ENCODE measurements around the gene GRK5.
A peak's percentile ranks its signal among the peaks of the same experiment; 100 is the strongest.

GRK5 gene

GRCh38 chr10:119419931-119420330 is 212.6 kb downstream of the GRK5 start:
- H3K4me1 Mint-ChIP-seq, result peaks cover 23% of the 10 kb centered on the region
- peaks cover 4% of the 10 kb centered on the region for H3K27me3 Mint-ChIP-seq (ENCODE audit: low read depth)
- H3K36me3 Mint-ChIP-seq (ENCODE audit: low read depth), result no peaks in the 10 kb centered on the region
- TF ChIP-seq CTCF (IDR thresholded peaks at IDR 0.05; ENCODE audit: unreplicated experiment in 3 of 3), result no peak
- H3K27ac Mint-ChIP-seq, result no peak overlapping the region
- H3K4me3 Mint-ChIP-seq, result no peak overlapping the region
- H3K9me3 Mint-ChIP-seq, result no peaks in the 10 kb centered on the region

GRCh38 chr10:119420950-119421875 is 213.8 kb downstream of the GRK5 start:
- peaks cover 19% of the 10 kb centered on the region for H3K4me1 Mint-ChIP-seq
- no peak overlapping the region for H3K4me3 Mint-ChIP-seq
- no peak for TF ChIP-seq CTCF (IDR thresholded peaks at IDR 0.05; ENCODE audit: unreplicated experiment in 3 of 3)
- H3K9me3 Mint-ChIP-seq, result no peaks in the 10 kb centered on the region
- no peaks in the 10 kb centered on the region for H3K36me3 Mint-ChIP-seq (ENCODE audit: low read depth)
- H3K27me3 Mint-ChIP-seq (ENCODE audit: low read depth), result peaks cover 3% of the 10 kb centered on the region
- peak overlapping the region in 1 of 3 experiments; percentile 12 for H3K27ac Mint-ChIP-seq

GRCh38 chr10:119421891-119422681 is 214.7 kb downstream of the GRK5 start:
- Mint-ChIP-seq H3K4me3 (no peak overlapping the region), H3K27ac (no peak overlapping the region), H3K4me1 (peaks cover 15% of the 10 kb centered on the region), H3K9me3 (no peaks in the 10 kb centered on the region), H3K27me3 (ENCODE audit: low read depth) (no peaks in the 10 kb centered on the region), H3K36me3 (ENCODE audit: low read depth) (no peaks in the 10 kb centered on the region)
- no peak for TF ChIP-seq CTCF (IDR thresholded peaks at IDR 0.05; ENCODE audit: unreplicated experiment in 3 of 3)

GRCh38 chr10:119422682-119423509 is 215.5 kb downstream of the GRK5 start:
- H3K36me3 Mint-ChIP-seq (ENCODE audit: low read depth), result no peaks in the 10 kb centered on the region
- H3K4me3 Mint-ChIP-seq, result peak overlapping the region in 1 of 3 experiments; percentile 4
- peaks cover 15% of the 10 kb centered on the region for H3K4me1 Mint-ChIP-seq
- H3K9me3 Mint-ChIP-seq, result no peaks in the 10 kb centered on the region
- no peaks in the 10 kb centered on the region for H3K27me3 Mint-ChIP-seq (ENCODE audit: low read depth)
- H3K27ac Mint-ChIP-seq, result no peak overlapping the region
- TF ChIP-seq CTCF (IDR thresholded peaks at IDR 0.05; ENCODE audit: unreplicated experiment in 3 of 3), result no peak

GRCh38 chr10:119423510-119424257 is 216.3 kb downstream of the GRK5 start:
- H3K9me3 Mint-ChIP-seq, result no peaks in the 10 kb centered on the region
- no peak overlapping the region for H3K4me3 Mint-ChIP-seq
- no peaks in the 10 kb centered on the region for H3K27me3 Mint-ChIP-seq (ENCODE audit: low read depth)
- no peak for TF ChIP-seq CTCF (IDR thresholded peaks at IDR 0.05; ENCODE audit: unreplicated experiment in 3 of 3)
- H3K36me3 Mint-ChIP-seq (ENCODE audit: low read depth), result peaks cover 5% of the 10 kb centered on the region
- H3K4me1 Mint-ChIP-seq, result peaks cover 15% of the 10 kb centered on the region
- H3K27ac Mint-ChIP-seq, result no peak overlapping the region
